CMK (cell line): ENCODE measurements around the gene KANK2.

ENCODE experiments used
- DNase-seq: peaks from one replicate; pipeline ENCODE4 v3.0.0-alpha.2; 2010; ENCODE audit warnings: low read depth

The KANK2 gene

GRCh38 chr19:11197291-11198174 lies at the start of gene KANK2:
TSS of gene KANK2 (minus strand) at chr19:11197545. CDS start at chr19:11194511, 3,034 bp downstream.
- no peak for DNase-seq

- DNase-seq: no peak
Measured at GRCh38 chr19:11246941-11247340, 49.6 kb upstream of the KANK2 start.

GRCh38 chr19:11244846-11245589 lies 47.7 kb upstream of the KANK2 start:
- no peak for DNase-seq

- no peak for DNase-seq
Measured at GRCh38 chr19:11243798-11244169, 46.4 kb upstream of the KANK2 start.

DNA sequence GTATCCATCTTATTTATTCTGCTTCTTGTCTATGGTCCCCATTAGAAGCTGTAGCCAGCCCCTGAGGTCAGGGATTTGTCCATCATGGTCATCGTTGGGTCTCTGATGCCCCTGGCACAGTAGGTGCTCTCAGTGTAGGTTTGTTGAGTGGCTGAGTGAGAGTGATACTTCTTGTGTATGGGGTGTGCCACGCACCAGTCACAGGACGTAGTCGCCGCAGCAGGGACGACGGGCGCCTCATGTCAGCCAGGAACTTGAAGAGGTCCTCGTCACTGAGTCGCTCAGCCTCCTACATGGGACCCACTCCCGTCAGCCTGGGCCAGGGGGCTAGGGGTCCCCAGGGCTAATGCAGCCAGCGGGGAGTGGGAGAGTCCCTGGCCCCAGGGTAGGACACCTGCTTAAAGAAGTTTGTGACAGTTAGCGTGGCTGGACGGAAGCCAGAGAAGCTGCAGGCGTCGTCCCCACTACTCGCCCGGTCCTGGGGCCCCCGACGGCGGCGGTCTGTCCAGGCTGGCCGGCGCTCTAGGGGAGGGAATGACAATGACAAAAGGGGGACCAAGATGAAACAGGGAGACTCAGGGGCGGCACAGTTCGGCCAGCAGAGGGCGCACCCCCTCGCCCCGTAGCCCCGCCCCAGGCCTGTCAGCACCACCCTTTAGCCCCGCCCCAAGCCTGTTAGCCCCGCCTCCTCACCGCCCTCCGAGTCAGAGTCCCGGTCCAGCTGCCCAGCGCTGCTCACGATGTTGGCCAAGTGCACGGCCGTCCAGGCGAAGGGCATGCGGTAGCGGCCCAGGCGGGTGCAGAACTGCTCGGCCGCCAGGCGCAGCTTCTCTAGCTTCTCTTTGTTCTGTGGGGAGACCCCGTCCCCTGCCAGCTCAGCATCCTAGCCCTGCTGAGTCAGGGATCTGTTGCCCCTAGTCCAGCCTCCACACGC lies 45.8 kb upstream of the KANK2 start:
- peak; percentile 65 for DNase-seq

DNA sequence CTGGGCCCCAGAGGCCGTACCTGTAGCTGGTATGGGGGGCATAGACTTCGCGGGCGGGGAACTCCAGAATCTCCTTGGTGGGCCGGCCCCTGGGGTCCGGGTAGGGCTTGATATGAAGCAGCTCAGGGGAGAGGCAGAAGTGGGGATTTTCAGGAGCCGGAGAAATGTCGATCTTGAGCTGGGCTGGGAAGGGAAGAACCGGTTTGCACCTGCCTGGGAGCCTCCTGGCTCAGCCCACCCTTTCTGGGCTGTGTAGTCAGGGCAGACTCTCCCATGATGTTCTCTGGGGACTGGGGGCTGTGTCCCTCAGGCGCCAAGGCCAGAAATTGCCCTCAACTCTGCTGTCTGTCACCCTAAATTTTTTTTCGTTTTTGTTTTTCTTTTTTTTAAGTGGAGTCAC lies 44.7 kb upstream of the KANK2 start:
- no peak for DNase-seq

DNA sequence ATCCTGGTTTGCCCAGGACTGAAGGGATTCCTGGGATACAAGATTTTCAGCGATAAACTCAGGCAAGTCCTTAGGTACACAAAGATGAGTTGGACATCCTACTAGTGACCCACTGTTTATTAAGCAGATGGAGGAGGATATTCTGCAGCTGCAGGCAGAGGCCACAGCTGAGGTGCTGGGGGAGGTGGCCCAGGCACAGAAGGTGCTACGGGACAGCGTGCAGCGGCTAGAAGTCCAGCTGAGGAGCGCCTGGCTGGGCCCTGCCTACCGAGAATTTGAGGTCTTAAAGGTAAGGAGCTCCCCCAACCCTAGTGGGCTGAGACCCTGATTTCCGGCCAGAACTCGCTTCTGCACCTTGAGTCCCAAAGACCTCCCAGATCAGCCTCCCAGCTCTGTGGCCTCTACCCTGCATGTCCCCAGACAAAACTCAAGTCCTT lies 42.7 kb upstream of the KANK2 start:
- DNase-seq: no peak

DNA sequence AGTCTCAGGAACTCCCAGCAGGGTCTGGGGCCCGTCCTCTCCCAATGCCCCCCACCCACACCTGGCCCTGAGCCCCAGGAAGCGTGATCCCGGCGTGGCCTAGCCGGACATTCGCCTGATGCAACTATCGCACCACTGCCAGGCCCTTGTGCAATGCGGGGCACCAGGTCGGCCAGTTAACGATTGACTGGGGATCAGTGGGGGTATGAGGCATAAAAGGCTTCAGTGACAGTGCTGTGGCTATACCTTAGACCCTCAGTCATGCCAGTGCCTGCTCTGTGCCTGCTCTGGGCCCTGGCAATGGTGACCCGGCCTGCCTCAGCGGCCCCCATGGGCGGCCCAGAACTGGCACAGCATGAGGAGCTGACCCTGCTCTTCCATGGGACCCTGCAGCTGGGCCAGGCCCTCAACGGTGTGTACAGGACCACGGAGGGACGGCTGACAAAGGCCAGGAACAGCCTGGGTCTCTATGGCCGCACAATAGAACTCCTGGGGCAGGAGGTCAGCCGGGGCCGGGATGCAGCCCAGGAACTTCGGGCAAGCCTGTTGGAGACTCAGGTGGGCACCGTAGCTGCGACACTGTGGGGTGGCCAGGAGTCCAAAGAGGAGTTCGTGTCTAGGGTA lies 42.1 kb upstream of the KANK2 start, which contains the start of gene ANGPTL8:
ANGPTL8 (plus strand) TSS at position 243 of the 624 bp plus-strand sequence; CDS start at position 262, 19 bp downstream.
- no peak for DNase-seq

GRCh38 chr19:11238781-11239376 lies 41.5 kb upstream of the KANK2 start:
- no peak for DNase-seq

GRCh38 chr19:11238041-11238440 lies 40.7 kb upstream of the KANK2 start:
- DNase-seq: no peak

DNA sequence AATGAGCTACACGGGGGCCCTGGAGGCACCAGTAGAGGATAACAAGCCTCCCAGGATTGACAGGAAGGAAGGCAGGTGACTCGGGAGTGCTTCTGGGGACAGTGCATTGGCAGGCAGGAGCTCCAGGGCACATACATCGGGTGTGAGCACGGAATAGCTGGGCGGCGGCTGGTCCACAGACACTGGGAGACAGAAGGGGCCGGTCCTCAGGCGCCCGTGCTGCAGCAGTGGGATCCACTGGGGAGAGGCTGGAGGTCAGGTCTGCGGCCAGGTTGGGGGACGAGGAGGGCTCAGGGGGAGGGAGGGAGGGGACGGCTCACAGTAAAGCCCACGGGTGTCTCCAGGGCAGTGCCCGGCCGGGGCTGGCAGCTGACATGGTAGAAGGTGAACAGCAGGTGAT lies 40.0 kb upstream of the KANK2 start:
- no peak for DNase-seq

GRCh38 chr19:11236324-11237301 lies 39.3 kb upstream of the KANK2 start:
- no peak for DNase-seq

DNA sequence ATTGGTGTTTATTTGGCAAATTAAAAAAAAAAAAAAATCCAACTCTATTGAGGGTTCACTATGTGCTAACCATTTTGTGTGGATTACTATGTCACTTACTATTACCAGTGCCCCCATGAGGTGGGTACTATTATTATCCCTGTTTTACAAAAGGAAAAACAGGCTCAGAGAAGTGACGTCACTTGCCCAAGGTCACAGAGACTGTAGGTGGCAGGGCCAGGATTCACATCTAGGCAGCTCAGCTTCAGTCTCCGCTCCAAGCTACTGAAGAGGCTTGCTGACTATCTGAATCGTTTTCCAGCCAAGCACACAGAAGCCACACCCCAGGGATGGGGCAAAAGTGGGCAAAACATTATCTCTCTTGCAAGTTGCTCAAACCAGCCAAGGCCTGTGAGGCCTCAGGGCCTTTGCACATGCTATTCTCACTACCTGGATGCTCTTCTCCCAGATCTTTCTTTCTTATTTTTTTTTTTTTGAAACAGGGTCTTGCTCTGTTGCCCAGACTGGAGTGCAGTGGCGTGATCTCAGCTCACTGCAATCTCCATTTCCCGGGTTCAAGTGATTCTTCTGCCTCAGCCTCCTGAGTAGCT lies 37.2 kb upstream of the KANK2 start:
- DNase-seq: no peak

- DNase-seq: no peak
Measured at GRCh38 chr19:11233073-11233472, 35.7 kb upstream of the KANK2 start.

GRCh38 chr19:11232555-11232954 lies 35.2 kb upstream of the KANK2 start:
- no peak for DNase-seq

DNA sequence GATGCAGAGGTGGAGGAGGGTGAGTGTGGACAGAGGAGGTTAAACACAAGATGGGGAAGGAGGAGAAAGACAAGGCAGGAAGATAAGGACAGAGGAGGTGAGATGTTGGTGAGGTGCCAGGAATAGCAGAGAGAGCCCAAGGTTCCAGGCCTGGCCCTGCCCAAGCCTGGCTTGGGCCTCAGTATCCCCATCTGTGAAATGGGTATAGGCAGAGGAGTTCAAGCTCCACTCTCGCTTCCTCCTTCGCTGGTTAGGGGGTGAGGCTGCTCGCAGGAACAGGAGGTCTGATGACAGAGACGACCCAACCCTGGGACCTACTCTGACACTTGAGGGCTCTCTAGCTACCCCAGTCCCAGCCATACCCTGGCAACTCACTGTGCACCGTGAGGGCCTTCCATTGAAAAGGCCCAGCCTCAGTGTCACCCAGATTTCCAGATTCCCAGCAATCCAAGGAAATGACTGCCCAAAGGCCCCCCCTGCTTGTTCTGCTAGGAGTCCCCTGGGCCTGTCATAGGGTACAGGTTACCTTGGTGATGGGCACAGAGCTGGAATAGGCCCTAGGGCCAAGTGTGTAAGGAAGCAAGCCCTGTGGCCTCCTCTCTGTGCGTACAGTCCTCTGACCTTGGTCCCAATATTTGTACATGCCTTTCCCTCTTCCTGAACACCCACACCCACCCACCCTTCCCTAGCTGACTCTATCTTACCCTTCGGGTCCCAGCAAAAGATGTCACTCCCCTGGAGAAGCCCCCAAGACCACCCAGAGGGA lies 33.5 kb upstream of the KANK2 start:
- DNase-seq: no peak

DNA sequence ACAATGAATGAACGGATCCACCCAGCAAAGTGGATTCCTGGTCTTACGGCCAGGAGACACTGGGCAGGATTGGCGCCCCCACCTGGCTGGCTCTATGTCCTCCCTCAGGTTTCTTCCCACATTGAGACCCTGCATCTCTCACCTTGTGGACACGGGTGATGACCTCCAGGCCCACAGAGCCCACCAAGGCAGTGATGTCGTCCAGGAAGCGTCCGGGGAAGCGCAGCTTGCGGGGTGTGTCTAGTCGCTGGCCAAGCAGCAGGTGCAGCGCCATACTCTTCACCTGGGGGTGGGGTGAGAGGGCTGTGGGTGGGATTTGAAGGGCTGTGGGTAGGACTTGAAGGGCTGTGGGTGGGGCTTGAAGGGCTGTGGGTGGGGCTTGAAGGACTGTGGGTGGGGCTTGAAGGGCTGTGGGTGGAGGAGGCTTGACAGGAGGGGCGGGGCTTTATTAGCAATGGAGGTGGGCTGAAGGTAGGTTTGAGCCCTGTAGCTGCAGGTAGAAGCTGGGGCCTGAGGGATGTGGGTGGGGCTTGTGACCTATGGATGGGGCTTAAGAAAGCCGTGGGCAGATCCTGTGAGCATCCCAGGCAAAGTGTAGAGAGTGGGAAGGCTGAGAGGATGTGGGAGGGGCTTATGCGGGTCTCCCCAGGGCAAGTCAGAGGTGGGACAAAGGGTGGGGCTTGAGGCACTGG lies 30.0 kb upstream of the KANK2 start:
- no peak for DNase-seq

DNA sequence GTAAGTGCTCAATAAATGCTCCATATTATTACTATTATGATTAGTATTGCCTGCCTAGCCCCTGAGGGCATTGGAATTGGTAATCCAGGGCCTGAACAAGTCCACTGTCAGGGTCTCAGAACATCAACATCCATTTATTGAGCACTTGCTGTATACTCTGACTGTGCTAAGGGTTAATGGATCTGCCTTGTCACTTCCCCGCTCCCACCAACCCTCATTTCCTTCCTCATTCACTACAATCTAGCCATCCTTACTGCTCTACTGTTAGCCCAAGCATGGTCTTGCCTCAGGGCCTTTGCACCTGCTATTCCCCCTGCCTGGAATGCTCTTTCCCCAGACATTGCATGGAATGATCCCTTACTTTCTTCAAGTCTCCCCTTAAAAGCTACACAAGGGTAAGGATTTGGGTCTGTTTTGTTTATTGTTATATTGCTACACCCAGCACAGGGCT lies 29.4 kb upstream of the KANK2 start:
- DNase-seq: no peak
